ENCODE measurements around the gene ZBTB47.

DNA sequence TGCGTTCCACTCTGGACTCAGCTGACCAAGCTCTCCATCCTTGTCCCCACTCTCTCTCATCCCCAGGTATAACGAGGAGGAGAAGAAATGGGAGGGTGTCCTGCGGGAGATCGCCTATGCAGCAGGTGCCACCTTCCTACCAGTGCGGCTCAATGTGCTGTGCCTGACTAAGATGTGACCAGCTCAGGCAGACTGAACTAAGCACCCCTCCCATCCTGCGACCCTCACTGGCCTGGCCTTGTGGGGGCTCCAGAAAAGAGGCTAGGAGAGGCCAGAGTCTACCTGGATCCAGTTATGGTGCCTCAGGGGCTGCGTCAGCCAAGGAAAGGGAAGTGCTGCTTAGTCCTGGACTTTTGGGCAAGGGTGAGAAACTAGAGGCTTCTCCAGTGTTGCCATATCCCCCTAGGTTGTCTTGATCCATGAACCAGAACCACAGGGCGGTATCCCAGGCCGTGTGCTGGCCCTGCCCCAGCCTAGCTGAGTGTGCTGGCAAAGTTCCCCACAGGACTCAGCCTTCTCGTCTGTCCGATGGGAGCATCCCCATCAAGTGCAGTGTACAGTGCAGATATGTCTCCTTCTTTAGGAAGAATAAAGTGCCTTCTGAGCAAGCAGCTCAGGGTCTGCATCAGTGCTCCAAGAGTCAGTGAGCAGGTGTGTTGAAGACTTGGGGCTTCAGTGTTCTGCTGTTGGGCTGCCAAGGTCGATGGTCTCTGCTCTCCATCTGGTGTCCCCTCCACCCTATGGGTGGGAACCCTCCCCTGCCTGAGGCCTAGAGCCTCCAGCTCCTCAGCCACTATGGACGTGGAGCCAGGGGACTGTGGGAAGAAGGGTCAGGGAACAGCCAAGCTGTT lies 38.5 kb downstream of the ZBTB47 start:
- TF ChIP-seq, protein P1, sequence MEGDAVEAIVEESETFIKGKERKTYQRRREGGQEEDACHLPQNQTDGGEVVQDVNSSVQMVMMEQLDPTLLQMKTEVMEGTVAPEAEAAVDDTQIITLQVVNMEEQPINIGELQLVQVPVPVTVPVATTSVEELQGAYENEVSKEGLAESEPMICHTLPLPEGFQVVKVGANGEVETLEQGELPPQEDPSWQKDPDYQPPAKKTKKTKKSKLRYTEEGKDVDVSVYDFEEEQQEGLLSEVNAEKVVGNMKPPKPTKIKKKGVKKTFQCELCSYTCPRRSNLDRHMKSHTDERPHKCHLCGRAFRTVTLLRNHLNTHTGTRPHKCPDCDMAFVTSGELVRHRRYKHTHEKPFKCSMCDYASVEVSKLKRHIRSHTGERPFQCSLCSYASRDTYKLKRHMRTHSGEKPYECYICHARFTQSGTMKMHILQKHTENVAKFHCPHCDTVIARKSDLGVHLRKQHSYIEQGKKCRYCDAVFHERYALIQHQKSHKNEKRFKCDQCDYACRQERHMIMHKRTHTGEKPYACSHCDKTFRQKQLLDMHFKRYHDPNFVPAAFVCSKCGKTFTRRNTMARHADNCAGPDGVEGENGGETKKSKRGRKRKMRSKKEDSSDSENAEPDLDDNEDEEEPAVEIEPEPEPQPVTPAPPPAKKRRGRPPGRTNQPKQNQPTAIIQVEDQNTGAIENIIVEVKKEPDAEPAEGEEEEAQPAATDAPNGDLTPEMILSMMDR (IDR thresholded peaks at IDR 0.05) = no peak
- no peak for TF ChIP-seq ZFX (IDR thresholded peaks at IDR 0.05; ENCODE audit: borderline replicate concordance)
